ENCODE results near the gene ARHGAP28. TPM values are rescaled to one million over a fixed set of nuclear protein-coding genes. Genes with fewer than 3 reads are reported as not detected.
A peak's percentile ranks its signal among the peaks of the same experiment; 100 is the strongest.

The ARHGAP28 gene
- total RNA-seq, 2 experiments from 2014 or later, result not detected

DNA sequence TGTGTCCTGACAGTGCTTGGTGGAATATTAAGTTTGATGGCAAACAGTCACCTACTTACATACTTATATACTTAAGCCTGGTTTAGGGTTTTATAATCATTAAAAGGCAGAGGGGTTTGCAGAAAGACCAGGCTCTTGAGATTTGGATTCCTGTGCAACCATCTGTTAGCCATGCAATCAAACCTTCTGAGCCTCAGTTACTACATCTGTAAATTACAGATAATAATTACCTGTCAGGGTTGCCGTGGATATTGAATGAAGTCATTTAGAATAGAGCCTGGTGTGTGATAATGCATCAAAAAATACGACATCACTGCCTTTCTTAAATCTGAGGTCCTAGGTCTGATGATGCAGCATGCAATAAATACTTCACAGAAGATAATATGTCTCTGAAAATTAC, 152.9 kb downstream of the ARHGAP28 start:
- Histone ChIP-seq H3K4me1 (ENCODE audit: insufficient read depth, low read length) (no peaks in the 10 kb centered on the region), H3K27ac (ENCODE audit: low read depth in 1 of 2, low read length in 2 of 2) (no peak overlapping the region), H3K36me3 (ENCODE audit: insufficient read depth, low read length) (no peaks in the 10 kb centered on the region), H3K27me3 (ENCODE audit: control insufficient read depth in 1 of 2, insufficient read depth in 2 of 2, low read length in 2 of 2) (no peaks in the 10 kb centered on the region), H3K4me3 (ENCODE audit: low read length) (no peak overlapping the region), H3K9me3 (ENCODE audit: control insufficient read depth in 1 of 2, insufficient read depth in 1 of 2, low read length in 2 of 2) (peaks cover 0 to 6% of the 10 kb centered on the region in 2 experiments)
- Mint-ChIP-seq H3K36me3 (ENCODE audit: low read depth) (no peaks in the 10 kb centered on the region), H3K27ac (no peak overlapping the region), H3K27me3 (no peaks in the 10 kb centered on the region), H3K4me3 (no peak overlapping the region), H3K9me3 (no peaks in the 10 kb centered on the region), H3K4me1 (ENCODE audit: low read depth) (no peaks in the 10 kb centered on the region)
- POLR2A ChIA-PET, result no interaction called here
- intact Hi-C loops (cut with DNase I, micrococcal nuclease), result loop anchor here (10.0 kb wide), 2 partner anchors 1008 to 1808 kb away; no protein-coding TSS in a partner anchor
- ATAC-seq (ENCODE audit: poor library complexity), result no peak
- DNase-seq, result no peak
- CTCF ChIA-PET, result no interaction called here
- TF ChIP-seq, protein P1, sequence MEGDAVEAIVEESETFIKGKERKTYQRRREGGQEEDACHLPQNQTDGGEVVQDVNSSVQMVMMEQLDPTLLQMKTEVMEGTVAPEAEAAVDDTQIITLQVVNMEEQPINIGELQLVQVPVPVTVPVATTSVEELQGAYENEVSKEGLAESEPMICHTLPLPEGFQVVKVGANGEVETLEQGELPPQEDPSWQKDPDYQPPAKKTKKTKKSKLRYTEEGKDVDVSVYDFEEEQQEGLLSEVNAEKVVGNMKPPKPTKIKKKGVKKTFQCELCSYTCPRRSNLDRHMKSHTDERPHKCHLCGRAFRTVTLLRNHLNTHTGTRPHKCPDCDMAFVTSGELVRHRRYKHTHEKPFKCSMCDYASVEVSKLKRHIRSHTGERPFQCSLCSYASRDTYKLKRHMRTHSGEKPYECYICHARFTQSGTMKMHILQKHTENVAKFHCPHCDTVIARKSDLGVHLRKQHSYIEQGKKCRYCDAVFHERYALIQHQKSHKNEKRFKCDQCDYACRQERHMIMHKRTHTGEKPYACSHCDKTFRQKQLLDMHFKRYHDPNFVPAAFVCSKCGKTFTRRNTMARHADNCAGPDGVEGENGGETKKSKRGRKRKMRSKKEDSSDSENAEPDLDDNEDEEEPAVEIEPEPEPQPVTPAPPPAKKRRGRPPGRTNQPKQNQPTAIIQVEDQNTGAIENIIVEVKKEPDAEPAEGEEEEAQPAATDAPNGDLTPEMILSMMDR (IDR thresholded peaks at IDR 0.05), result no peak

DNA sequence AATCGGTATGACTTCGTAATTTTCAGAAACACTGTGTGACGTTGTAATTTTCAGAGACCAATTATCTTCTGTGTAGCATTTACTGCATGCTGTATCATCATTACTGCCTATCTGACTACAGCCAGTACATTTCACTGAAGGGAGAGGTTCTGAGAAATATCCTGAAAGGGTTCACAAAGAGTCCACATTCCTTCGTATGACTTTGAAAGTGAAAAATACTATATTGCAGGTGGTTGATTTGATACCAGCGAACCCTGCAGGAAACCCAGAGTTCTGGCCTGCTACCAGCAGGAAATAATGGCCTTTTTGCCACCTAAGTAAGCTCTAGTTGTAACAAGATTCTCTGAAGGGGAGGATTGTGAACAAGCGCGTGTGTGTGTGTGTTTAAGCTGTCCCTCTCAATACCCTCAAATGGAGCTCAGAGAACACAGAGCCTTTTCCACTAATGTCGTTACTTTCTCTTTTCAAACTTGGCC, 155.5 kb downstream of the ARHGAP28 start:
- no peaks in the 10 kb centered on the region for H3K36me3 ChIP-seq (ENCODE audit: insufficient read depth, low read length)
- no peaks in the 10 kb centered on the region for H3K4me1 Mint-ChIP-seq (ENCODE audit: low read depth)
- intact Hi-C loops (cut with DNase I, micrococcal nuclease), result loop anchor here (2.0 to 10.0 kb wide), 4 partner anchors 36 to 1813 kb away; no protein-coding TSS in a partner anchor
- no peaks in the 10 kb centered on the region for H3K27me3 Mint-ChIP-seq
- H3K9me3 ChIP-seq (ENCODE audit: control insufficient read depth in 1 of 2, insufficient read depth in 1 of 2, low read length in 2 of 2), result peaks cover 0 to 4% of the 10 kb centered on the region in 2 experiments
- no peaks in the 10 kb centered on the region for H3K27me3 ChIP-seq (ENCODE audit: control insufficient read depth in 1 of 2, insufficient read depth in 2 of 2, low read length in 2 of 2)
- DNase-seq, result no peak
- ATAC-seq (ENCODE audit: poor library complexity), result no peak
- no peak overlapping the region for H3K27ac Mint-ChIP-seq
- no peaks in the 10 kb centered on the region for H3K36me3 Mint-ChIP-seq (ENCODE audit: low read depth)
- H3K9me3 Mint-ChIP-seq, result no peaks in the 10 kb centered on the region
- no peak overlapping the region for H3K4me3 Mint-ChIP-seq
- CTCF ChIA-PET, result no interaction called here
- POLR2A ChIA-PET, result no interaction called here
- TF ChIP-seq, protein P1 (IDR thresholded peaks at IDR 0.05), result no peak
- H3K4me1 ChIP-seq (ENCODE audit: insufficient read depth, low read length), result no peaks in the 10 kb centered on the region
- no peak overlapping the region for H3K4me3 ChIP-seq (ENCODE audit: low read length)
- H3K27ac ChIP-seq (ENCODE audit: low read depth in 1 of 2, low read length in 2 of 2), result no peak overlapping the region

- H3K9me3 Mint-ChIP-seq, result no peaks in the 10 kb centered on the region
- POLR2A ChIA-PET, result no interaction called here
- no peak overlapping the region for H3K4me3 Mint-ChIP-seq
- intact Hi-C loops (cut with DNase I, micrococcal nuclease), result loop anchor here (2.0 to 10.0 kb wide), 4 partner anchors 35 to 1814 kb away; no protein-coding TSS in a partner anchor
- H3K27me3 ChIP-seq (ENCODE audit: control insufficient read depth in 1 of 2, insufficient read depth in 2 of 2, low read length in 2 of 2), result no peaks in the 10 kb centered on the region
- CTCF ChIA-PET, result no interaction called here
- TF ChIP-seq, protein P1 (IDR thresholded peaks at IDR 0.05), result no peak
- no peaks in the 10 kb centered on the region for H3K4me1 ChIP-seq (ENCODE audit: insufficient read depth, low read length)
- DNase-seq, result peak in 1 of 14 experiments; percentile 5
- H3K4me1 Mint-ChIP-seq (ENCODE audit: low read depth), result no peaks in the 10 kb centered on the region
- H3K27me3 Mint-ChIP-seq, result no peaks in the 10 kb centered on the region
- H3K27ac ChIP-seq (ENCODE audit: low read depth in 1 of 2, low read length in 2 of 2), result no peak overlapping the region
- no peaks in the 10 kb centered on the region for H3K36me3 ChIP-seq (ENCODE audit: insufficient read depth, low read length)
- no peak for ATAC-seq (ENCODE audit: poor library complexity)
- H3K9me3 ChIP-seq (ENCODE audit: control insufficient read depth in 1 of 2, insufficient read depth in 1 of 2, low read length in 2 of 2), result no peaks in the 10 kb centered on the region
- no peak overlapping the region for H3K27ac Mint-ChIP-seq
- no peak overlapping the region for H3K4me3 ChIP-seq (ENCODE audit: low read length)
- no peaks in the 10 kb centered on the region for H3K36me3 Mint-ChIP-seq (ENCODE audit: low read depth)
Observed at GRCh38 chr18:6885992-6886796, 156.7 kb downstream of the ARHGAP28 start.
